Stimulated activated CD8-positive, alpha-beta memory T cell treated with anti-CD3 and anti-CD28 coated beads, Interleukin-12 subunit alpha, Interleukin-12 subunit beta, amount 100 ng/mL, for 4 hours (primary cell): Measurements from ENCODE around the gene POLR1A.
"Not testable (repeated sequence)": the region's sequence is repeated elsewhere in the genome, so short reads cannot be mapped to it uniquely, and the experiment has no call there.

Experiments used
- DNase-seq: peaks from one replicate; pipeline ENCODE4 v3.0.0-alpha.2; 2020; ENCODE audit warnings: low read depth

Gene POLR1A

DNA sequence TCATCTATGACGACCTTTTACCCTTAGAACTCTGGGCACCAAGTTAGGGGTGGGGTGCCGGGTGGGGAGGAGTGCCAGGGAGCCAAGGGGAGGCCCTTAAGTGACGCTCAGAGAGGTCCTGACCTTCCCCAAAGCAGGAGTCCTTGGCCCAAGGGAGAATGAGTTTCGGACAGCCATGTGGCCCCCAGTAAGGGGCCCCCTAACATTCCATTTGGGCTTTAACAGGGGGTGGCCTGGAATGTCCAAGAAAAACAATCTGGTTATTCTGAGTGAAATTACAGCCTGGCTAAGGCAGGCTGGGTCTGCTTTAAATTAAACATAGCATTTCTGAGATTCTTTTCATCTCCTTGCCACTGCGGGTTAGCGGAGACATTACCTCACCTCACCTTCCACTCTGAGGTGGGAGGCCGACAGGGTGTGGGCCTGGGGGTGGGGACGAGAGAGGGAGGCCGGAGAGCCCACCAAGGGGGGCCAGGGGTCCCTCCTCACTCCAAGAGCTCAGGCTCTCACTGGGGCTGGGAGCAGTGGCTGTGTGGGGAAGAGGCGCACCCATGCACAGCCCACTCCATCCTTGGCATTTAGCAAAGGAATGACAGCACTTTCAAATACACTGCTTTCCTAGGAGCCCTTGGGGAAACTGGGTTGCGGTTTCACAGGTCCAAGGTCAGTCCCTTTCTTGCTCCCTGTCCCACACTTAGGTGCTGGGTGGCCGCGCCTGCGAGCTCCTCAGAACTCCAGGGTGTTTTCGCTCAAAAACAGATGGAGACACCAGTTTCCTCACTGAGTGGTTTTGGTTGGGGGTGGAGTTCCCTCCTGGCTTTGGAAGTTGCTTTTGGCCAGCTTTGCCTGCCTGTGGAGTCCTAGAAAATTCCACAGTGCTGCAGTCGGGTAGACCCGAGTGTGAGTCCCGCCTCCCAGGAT, 107.4 kb downstream of the POLR1A start:
- no peak for DNase-seq

DNA sequence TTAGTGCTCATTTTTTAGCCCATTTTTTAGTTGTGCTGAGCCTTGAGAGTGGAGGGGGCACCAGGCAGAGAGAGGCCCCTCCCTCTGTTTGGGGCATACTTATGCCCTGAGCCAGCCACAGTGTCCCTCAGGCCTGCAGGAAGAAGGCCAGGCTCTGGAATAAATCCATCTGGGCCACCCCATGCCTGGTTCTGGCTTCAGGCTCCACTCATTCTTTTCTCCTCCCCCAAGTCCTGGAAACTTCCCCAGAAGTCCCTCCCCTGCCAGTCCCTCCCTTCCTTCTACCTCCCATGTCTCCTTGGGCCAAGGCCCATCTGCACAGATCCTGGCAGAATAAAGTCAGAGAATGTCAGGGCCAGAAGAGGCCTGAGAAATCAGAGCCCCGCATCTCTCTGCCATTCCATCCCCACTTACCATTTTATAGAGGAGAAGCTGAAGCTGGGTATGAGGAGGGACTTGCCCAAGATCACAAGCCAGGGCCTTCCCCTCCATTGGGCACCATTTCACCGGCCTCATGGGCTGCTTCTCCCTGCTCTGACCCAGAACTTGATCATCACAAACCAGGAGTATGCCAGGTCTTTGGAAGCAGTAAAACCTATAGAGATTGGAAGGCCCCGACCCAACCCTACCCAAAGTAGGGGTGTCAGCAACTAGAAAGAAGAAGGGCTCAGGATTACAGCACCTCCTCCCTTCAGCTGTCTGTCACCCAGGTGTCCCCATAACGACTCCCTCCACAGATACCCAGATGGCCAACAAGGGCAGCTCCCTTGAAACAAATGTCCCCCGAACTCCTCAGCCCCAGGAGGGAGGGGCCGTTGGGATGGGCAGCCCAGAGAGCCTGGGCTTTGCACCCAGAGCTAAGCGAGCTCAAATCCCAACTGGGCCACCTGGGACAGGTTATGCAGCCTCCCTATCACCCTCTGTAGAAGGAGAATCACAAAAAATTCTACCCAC, 108.4 kb downstream of the POLR1A start:
- no peak for DNase-seq

DNA sequence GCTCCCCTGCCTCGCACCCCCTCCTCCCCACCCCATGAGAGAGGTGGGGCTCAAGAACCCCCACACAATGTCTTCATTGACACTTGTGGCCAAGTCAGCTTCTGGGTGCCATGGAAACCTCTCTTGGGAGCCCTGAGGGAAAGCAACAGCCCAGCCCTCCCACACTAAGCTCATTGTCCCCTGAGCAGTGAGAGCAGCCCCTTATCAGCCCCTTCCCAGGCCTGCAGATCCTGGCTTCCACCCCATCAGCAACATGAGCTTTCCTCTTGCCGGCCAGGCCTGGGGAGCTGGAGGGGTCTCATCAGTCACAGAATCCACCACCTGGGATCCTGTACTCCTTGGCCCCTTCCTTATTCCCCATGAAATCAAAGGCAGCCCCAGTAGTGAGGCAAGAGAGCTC, 109.1 kb downstream of the POLR1A start:
- no peak for DNase-seq

DNA sequence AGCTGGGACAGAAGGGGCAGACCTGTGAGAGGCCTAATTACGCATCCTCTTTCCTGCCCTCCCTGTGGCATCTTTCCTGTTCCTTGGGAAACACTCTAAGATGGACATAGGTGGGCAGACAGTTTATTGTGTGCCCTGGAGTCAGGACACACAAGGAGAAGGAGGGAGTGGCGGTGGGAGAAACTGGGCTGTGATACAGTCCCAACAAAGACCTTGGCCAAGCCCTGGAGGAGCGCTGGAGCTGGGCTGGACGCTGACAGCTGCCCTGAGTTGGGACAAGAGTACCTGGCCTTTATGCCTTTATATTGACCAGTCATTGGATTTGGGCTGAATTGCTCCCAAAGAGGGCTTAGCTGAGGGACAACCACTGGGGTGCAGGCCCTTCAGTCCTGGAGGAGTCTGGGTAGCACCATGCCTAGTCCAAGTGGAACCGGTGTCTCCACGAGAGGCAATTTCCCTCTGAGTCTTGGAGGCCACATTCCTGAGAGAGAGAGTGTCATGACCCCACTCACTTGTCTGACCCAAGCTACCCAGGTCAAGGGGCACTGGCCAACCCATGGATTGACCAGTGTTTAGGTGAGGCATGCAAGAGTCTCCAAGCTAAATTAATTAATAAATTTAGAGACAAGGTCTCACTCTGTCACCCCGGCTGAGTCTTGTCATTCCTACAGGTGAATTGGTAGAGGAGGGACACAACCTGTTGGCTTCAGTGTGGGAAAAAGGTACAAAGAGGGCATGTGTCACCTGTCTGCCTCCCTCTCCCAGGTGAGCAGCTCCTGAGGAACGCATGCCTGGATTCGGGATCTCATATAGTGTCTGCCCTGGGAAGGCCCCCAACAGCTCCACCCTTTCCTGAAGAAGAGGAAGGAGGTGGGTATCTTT, 109.8 kb downstream of the POLR1A start:
- DNase-seq, result no peak

DNA sequence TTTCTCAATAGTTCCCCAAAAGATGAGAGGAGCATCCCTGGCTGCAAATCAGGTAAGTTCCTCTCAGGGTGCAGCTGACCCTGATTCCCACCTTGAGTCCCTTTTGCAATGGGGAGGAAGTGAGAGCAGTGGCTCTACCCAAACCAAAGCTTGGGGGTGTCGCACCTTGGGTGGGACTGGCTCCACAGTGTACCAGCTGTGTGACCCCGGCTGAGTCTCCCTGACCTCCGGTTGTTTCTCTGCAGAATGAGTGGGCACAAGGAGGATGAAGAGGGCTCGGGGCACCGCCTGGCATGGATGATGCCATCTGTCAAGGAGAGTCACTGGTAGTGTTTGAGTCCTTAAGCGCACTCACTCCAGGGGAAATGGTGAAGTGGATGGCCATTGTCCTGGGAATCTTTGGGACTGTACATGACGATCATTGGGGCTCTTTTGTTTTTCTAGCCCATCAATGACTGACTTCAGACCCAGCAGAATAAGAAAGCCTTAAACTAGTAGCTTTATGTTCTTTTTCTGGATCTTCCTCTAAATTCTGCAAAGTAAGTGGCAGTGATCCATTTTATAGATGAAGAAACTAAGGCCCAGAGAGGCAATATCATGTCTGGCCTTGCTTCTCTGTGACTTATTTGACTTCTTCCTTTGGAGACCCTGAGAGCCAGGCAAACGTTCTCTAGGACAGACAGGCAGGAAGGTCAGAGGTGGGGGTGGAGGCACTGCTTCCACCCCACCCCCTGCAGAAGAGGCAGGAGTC, 110.6 kb downstream of the POLR1A start:
- DNase-seq, result no peak

DNA sequence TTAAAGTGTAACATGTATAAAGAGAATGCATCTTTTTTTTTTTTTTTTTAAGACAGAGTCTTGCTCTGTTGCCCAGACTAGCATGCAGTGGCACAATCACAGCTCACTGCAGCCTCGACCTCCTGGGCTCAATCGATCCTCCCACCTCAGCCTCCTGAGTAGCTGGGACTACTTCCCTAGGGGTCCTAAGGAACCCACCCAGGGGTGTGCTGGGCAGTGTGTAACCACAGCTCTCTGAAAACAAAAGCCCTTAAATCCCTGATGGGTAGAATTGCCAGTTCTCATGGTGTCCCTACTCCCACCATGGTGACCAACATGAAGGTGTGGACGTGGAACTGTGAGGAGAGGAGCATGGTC, 111.3 kb downstream of the POLR1A start:
- DNase-seq, result no peak

DNA sequence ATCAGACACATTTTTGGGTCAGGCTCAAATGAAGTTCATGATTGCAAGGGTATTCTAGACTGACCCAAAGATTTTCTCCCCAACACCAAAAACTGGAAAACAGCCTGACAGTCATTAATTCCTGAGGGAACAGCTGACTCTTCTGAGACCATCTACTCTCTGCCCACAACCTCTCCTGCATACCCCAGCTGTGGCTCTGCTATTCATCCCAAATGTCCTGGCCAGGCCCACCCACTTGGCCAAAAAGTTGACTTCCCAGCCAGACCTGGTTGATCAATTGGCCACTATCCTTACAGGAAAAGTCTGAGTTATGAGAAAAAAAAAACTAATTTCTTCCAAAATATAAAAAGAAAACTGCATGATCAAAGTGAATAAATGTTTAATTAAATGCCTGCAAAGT, 113.1 kb downstream of the POLR1A start:
- DNase-seq, result no peak

DNA sequence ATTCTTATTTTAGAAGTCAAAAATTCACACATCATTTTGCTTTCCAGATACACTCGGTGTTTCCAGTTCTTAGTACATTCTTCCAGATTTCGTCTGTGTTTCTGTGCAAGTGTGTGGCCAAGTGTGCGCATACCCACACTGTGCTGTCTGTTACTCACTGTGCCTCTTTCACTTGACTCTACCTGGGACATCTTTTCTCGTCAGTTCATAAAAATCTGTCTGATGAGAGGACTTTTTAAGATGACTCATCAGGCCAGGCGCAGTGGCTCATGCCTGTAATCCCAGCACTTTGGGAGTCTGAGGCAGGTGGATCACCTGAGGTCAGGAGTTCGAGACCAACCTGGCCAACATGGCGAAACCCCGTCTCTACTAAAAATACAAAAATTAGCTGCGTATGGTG, 113.6 kb downstream of the POLR1A start:
- DNase-seq, result not testable (repeated sequence)

DNA sequence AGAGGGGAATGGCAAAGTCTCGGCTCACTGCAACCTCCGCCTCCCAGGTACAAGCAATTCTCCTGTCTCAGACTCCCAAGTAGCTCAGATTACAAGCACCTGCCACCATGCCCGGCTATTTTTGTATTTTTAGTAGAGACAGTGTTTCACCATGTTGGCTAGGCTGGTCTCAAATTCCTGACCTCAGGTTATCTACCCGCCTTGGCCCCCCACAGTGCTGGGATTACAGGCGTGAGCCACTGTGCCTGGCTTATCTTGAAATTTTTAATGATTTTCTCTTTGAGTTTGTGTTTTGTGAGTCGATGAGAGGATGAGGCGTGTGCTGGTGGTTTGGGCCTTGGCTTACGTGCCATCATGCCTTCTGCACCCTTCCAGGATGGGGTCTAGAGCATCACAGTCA, 115.6 kb downstream of the POLR1A start:
- no peak for DNase-seq

DNA sequence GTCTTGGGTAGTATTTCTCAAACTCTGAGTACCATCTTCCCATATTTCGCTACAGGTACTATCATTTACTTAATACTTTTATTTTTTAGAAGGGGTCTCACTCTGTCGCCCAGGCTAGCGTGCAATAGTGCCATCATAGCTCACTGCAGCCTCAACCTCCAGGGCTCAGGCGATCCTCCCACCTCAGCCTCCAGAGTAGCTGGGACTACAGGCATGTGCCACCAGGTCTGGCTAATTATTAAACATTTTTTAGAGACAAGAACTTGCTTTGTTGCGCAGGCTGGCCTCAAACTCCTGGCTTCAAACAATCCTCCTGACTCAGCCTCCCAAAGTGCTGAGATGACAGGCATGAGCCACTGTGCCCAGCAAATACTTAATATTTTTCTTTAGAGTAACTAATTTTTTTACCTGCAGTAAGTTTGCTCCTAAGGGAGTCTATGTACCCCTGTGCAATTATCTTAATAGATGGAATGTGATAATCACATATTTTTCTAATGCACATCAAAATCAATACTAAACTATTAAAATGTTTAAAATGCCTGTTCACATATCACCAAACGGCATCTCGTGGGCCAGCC, 116.3 kb downstream of the POLR1A start:
- DNase-seq, result no peak

DNA sequence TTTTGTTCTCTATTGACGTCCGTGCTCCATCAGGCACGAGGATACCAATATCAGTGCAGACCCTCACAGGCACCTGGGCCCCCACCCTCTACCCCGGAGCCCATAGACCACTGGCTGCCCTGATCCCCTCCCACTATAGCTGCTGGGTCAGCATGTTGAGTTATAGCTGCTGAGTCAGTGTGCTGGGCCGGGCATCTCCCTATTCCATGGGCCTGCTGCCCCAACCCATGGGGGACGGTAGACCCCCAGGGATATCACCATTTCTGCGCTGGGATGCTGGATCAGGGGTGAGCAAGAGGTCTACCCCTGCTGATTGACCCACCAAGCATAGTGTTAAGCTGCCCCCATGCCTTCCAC, 116.8 kb downstream of the POLR1A start:
- DNase-seq, result no peak

DNA sequence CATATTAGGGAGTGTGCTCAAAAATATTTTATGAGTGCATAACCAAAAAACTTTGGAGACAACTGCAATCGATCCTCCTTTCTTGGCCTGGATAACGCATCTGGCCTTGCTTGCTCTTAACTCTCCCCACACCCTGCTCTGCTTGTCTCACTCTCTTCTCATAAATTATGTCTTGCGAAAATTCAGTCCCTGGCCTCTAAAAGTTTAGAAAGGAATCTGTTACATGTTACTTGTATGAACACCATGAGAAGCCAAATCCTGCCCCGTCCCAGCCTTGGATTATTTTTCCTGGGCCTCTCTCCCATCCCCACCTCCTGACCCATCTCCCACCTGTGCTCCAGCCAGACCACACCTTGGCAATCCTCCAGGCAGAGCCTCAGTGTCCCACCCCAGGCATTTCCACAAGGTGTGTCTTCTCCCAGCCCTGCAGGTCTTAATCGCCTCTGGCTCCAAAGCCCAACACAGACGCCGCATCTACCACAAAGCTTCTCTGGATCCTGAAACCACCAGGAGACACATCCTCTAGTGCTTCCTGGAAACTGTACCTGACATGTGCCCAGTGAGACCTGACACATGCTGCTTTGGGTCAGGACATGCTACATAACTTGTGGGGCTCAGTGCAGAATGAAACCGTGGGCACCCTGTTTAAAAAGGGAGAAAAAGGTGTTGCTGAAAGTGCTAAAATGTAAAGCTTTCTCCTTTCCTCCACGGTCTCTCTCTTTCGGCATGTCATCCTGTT, 117.3 kb downstream of the POLR1A start:
- no peak for DNase-seq

DNA sequence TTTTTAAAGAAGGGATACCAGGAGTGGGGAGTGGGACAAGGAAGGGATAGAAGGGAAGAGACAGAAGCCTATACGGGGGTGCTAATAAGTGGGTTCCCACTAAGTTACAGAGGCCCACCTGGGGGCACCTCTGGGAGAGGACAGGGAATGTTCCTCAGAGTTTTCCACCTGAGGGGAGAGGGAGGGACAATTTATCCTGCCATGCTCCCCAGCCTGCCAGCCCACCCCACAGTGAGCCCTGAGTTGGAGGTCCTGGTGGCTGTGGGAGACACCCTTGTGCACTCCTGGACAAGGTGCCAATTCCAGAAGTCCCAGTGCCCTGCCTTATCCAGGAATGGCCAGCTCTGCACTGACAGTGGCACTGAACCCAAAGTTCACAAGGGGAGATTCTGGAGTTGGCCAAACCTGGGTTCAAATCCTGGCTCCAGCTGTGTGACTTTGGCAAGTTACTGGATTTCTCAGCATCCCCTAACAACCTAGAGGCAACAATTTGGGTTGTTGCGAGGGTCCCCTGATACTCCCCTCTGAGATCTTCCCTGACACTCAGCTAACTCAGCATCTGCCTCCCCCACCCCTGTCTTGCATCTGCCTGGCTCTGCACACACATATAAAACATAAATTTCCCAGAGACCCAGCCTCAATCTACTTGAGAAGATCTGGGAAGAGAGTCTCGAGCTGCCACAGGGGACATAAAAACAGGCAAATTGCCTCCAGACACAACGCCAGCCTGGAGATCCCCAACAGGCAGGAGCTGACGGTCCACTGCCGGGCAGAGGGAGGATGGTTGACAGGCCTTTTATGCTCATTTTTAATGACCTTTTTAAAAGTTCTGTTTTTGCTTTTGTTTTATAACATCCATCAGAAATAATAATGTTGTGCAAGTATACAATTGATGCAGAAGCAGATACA, 118.2 kb downstream of the POLR1A start:
- DNase-seq, result no peak

DNA sequence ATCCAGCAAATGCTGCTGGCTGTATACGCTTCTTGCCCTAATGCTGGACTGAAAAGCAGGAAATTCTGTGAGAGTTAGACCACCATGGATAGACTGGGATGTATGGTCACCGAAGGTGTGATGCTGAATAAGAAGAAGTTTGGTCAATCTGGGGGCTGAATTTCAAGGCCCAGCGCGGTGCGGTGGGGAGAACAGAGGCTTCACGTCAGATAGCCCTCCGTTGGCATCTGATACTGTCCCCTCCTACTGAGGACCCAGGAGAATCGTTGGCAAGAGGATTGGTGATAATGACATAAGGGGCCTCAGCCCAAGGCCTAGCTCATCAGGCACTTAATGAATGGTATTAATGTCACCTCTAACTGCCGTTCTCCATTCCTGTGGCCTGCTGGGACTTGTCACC, 119.6 kb downstream of the POLR1A start:
- no peak for DNase-seq

DNA sequence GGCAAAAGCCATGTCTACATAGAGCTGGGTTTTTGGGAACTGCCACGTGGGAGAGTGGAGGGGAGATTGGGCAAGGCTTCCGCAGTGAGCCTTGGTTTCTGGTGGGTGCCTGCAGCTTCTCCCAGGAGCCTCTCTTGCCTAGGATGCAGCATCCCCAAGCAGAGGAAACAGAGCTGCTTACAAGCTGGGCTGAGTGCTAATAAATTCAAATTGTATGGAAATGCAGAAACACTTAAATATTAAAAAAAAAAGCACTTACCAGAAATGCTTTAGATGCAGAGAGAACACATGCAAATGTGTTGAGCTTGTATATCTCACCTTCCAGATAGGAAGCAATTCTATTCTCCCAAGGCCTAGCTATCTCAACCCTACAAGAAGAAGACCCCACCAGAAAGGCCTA, 120.9 kb downstream of the POLR1A start:
- no peak for DNase-seq

DNA sequence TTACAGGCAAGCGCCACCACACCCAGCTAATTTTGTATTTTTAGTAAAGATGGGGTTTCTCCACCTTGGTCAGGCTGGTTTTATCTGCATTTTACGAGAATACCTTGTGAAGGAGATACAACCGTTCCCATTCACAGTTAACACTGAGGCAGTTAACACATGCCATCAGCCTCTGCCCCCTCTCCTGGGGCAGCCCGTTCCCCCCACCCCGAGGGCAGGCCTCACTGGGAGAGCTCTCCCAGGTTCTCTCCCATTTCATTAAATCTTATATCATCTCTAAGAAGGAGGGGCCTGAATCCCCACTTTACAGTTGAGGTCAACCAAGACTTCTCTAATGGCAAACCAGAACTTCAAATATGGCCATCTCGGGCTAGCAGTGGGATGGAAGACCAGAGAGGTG, 121.9 kb downstream of the POLR1A start:
- no peak for DNase-seq

DNA sequence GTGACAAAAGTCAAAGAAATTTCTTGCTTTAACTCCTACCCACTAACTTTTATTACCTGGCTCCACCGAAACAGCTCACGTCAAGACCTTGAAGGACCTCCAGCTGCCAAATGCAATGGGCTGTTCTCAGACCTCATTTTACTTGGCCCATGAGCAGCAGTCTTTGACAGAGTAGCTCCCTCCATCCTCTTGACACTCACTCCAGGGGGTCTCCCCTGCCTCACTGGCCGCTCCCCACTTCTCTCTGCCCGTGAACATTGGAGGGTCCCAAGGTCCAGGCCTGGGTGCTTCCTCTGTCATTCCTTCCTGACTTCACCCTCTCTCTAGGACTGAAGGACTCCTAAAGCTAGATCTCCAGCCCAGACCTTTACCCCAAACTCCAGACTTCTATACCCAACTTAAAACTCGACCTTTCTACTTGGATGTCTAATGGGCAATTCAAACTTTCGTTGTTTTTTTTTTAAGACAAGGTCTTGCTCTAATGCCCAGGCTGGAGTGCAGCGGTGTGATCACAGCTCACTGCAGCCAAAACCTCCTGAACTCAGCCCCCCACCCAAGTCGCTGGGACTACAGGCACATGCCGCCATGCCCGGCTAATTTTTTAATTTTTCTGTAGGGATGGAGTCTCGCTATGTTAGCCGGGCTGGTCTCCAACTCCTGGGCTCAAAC, 124.0 kb downstream of the POLR1A start:
- DNase-seq, result no peak

DNA sequence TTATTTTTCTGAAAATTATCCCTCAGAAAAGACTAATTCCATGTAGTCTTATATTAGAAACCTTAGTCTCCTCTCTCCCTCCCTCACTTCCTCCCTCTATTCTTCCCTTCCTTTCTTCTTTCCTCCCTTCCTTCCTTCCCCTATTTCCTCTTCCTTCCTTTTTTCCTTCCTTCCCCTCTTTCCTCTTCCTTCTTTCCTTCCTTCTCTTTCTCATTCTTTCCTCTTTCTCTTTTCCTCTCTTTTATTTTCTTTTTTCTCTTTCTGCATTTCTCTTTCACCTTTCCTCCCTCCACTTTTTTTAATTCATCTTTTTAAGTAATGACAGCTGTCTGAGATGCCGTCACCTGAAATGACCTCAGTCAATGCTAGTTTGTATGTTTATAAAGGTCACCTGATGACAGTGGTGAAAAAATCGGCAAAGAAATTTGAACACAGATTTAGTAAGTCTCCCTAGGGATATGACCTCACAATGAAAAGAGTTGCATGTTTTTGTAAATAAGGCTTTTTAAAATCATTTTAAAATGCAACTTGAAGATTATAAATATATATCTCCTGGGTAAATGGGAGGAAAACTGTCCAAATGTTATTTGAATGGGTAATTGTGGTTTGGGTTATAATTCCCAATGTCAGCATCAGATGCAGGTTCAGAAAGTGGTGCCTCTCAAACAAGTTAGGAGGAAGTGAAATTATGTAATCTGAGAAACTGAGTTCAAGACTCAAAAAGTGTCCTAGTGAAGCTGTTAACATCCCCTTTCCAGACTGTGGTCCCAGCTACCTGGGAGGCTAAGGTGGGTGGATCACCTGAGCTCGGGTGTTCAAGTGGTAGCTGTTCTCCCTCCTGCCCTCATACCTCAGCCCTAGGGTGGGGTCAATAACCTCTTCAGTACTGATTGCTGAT, 126.6 kb downstream of the POLR1A start:
- DNase-seq, result no peak
